Stomach (tissue), 4 donors: ENCODE measurements around the gene BRAF.

Experiments used
- EP300 ChIP-seq: sonication (generic); formaldehyde crosslinking; IDR thresholded peaks from one replicate; pipeline ENCODE4 v1.6.1; 2017; ENCODE audit warnings: antibody characterized with exemption
- POLR2A ChIP-seq, 4 donors: fragments of 450-650 bp; IDR thresholded peaks; one replicate each; pipeline ENCODE4 v1.6.1; 2016; ENCODE audit warnings: antibody characterized with exemption in 4 of 4, control low read depth in 2 of 4, mild to moderate bottlenecking in 1 of 4, moderate library complexity in 1 of 4
- POLR2AphosphoS5 ChIP-seq, 3 donors: sonication (generic); formaldehyde crosslinking; IDR thresholded peaks; one replicate each; pipeline ENCODE4 v1.6.1; 2016; ENCODE audit warnings: antibody characterized with exemption in 3 of 3
- TF ChIP-seq, protein P1 (sequence below), 7 experiments: fragments of 450-650 bp in 4 of 7; fragments of 200-600 bp in 3 of 7; sonication (generic) in 3 of 7; IDR thresholded peaks; one replicate each; pipeline ENCODE4 v1.5.1; 2016 to 2019; ENCODE audit warnings: antibody characterized with exemption in 7 of 7, control low read depth in 2 of 7, mild to moderate bottlenecking in 1 of 7

DNA sequence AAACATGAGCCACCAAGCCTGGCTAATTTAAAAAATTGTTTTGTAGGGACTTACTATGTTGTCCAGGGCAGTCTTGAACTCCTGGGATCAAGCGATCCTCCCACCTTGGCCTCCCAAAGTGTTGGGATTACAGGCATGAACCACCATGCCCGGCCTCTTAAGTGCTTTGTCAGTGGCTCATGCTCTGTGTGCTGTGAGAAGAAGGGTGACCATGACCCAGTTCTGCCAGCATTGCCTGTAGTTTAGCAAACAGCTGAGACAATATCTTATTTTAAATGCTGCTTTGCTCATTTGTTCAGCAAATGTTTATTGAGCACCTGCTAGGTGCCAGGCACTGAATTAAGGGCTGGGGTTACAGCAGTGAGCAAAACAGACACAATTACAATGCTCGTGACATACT, 243.0 kb downstream of the BRAF start:
- TF ChIP-seq, protein P1, sequence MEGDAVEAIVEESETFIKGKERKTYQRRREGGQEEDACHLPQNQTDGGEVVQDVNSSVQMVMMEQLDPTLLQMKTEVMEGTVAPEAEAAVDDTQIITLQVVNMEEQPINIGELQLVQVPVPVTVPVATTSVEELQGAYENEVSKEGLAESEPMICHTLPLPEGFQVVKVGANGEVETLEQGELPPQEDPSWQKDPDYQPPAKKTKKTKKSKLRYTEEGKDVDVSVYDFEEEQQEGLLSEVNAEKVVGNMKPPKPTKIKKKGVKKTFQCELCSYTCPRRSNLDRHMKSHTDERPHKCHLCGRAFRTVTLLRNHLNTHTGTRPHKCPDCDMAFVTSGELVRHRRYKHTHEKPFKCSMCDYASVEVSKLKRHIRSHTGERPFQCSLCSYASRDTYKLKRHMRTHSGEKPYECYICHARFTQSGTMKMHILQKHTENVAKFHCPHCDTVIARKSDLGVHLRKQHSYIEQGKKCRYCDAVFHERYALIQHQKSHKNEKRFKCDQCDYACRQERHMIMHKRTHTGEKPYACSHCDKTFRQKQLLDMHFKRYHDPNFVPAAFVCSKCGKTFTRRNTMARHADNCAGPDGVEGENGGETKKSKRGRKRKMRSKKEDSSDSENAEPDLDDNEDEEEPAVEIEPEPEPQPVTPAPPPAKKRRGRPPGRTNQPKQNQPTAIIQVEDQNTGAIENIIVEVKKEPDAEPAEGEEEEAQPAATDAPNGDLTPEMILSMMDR (IDR thresholded peaks at IDR 0.05) = no peak
- TF ChIP-seq POLR2A (IDR thresholded peaks at IDR 0.05) (no peak), EP300 (no peak), POLR2AphosphoS5 (IDR thresholded peaks at IDR 0.05) (no peak)
